ENCODE data around the gene YOD1.

Gene YOD1

DNA sequence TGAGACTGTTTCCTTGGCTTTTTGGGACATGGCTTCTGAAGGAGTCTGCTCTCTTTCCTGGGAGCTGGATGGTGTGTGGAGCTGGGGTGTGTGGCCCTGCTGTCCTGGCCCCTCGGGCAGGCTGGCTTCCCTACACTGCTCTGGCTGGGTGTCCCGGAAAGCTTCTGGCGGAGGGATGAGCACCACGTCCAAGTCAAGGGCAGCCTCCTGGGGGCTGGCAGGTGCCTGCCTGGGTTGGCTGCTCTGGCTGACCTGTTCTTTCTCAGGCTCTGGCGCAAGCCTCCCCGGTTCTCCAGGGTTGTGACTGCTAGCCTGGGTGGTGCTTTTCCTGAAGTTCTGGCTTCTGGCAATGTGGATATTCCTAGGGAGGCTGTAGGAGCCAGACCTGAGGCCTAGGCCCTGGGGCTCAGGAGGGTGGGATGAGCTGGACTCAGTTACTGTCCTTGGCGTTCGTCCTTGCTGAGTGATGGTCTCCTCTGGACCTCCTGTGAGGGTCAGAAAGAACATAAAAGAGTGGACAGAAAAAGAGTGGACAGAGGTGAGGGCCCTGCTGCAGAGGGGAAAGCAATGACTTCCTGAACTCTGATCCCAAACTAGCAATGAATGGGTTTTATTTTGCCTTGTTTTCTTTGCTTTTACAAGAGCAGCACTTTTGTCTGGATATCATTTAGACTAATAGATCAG, 27.9 kb downstream of the YOD1 start:
- no peak for ATAC-seq (ENCODE audit: insufficient read depth, low read depth)
- H3K4me1 ChIP-seq (ENCODE audit: insufficient read depth, low read length) = no peaks in the 10 kb centered on the region
- no peak overlapping the region for H3K9ac ChIP-seq (ENCODE audit: low read depth, low read length)

DNA sequence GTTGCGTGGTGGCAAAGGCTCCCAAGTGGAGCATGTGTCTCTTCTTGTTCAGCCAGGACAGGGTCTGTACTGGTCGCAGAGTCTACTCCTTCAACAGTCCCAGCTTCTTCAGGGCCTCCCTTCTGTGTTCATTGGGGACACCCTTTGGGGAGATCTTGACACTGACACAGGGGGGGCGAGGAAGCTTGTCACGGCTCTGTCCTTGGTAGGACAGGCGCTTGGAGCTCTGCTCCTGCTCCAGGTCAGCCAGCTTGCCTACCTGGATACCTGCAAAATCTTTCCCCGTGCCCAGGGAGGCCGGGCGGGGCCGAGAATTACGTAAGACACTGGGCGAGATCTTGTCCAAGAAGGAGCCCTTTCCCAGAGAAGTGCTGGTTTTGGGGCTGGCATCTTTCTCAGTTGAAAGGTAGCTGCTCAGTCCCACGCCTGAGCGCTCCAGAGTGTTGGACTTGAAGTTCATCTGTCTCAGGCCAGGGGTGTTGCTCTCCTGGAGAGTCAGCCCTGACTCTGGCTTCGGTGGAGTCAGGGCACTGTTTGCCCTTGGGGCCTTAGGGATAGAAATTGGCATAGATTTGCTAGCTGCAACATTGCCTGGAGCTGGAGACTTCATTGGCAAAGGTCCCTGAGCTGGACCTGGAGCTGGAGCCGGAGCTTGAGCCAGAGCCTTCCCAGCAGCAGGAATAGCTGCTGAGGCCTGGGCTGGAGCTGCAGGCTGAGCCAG, 29.0 kb downstream of the YOD1 start:
- Histone ChIP-seq H3K4me2 (ENCODE audit: insufficient read depth, low read length) (no peak overlapping the region), H3K4me1 (ENCODE audit: insufficient read depth, low read length) (no peaks in the 10 kb centered on the region), H2AFZ (ENCODE audit: low read depth, low read length) (no peak overlapping the region), H3K9me3 (ENCODE audit: insufficient read depth, low read length, severe bottlenecking) (no peaks in the 10 kb centered on the region), H4K20me1 (ENCODE audit: insufficient read depth, low read length) (no peaks in the 10 kb centered on the region), H3K27ac (ENCODE audit: low read length) (no peak overlapping the region), H3K79me2 (ENCODE audit: insufficient read depth, low read length) (no peaks in the 10 kb centered on the region), H3K9ac (ENCODE audit: low read depth, low read length) (no peak overlapping the region), H3K27me3 (ENCODE audit: insufficient read depth, low read length, poor library complexity) (peaks cover 9% of the 10 kb centered on the region), H3K36me3 (ENCODE audit: insufficient read depth, low read length) (no peaks in the 10 kb centered on the region), H3K4me3 (ENCODE audit: low read depth in 1 of 2, low read length in 2 of 2) (no peak overlapping the region)
- ATAC-seq (ENCODE audit: insufficient read depth, low read depth) = no peak
- TF ChIP-seq EZH2 (IDR thresholded peaks at IDR 0.05; ENCODE audit: borderline replicate concordance, low read depth, low read length, severe bottlenecking) = no peak
- TF ChIP-seq, protein P1, sequence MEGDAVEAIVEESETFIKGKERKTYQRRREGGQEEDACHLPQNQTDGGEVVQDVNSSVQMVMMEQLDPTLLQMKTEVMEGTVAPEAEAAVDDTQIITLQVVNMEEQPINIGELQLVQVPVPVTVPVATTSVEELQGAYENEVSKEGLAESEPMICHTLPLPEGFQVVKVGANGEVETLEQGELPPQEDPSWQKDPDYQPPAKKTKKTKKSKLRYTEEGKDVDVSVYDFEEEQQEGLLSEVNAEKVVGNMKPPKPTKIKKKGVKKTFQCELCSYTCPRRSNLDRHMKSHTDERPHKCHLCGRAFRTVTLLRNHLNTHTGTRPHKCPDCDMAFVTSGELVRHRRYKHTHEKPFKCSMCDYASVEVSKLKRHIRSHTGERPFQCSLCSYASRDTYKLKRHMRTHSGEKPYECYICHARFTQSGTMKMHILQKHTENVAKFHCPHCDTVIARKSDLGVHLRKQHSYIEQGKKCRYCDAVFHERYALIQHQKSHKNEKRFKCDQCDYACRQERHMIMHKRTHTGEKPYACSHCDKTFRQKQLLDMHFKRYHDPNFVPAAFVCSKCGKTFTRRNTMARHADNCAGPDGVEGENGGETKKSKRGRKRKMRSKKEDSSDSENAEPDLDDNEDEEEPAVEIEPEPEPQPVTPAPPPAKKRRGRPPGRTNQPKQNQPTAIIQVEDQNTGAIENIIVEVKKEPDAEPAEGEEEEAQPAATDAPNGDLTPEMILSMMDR (IDR thresholded peaks at IDR 0.05; ENCODE audit: borderline replicate concordance, extremely low read depth, low read length, poor library complexity, severe bottlenecking) = no peak
- no peak for DNase-seq

More for the DNA sequence above, 27.9 kb downstream of the YOD1 start:
- Histone ChIP-seq H3K9me3 (ENCODE audit: insufficient read depth, low read length, severe bottlenecking) (no peaks in the 10 kb centered on the region), H3K4me2 (ENCODE audit: insufficient read depth, low read length) (no peak overlapping the region), H3K36me3 (ENCODE audit: insufficient read depth, low read length) (no peaks in the 10 kb centered on the region), H3K4me3 (ENCODE audit: low read depth in 1 of 2, low read length in 2 of 2) (no peak overlapping the region), H3K27me3 (ENCODE audit: insufficient read depth, low read length, poor library complexity) (peaks cover 17% of the 10 kb centered on the region), H4K20me1 (ENCODE audit: insufficient read depth, low read length) (no peaks in the 10 kb centered on the region), H2AFZ (ENCODE audit: low read depth, low read length) (no peak overlapping the region), H3K79me2 (ENCODE audit: insufficient read depth, low read length) (no peaks in the 10 kb centered on the region), H3K27ac (ENCODE audit: low read length) (no peak overlapping the region)
- DNase-seq = no peak
- no peak for TF ChIP-seq EZH2 (IDR thresholded peaks at IDR 0.05; ENCODE audit: borderline replicate concordance, low read depth, low read length, severe bottlenecking)
- TF ChIP-seq, protein P1 (IDR thresholded peaks at IDR 0.05; ENCODE audit: borderline replicate concordance, extremely low read depth, low read length, poor library complexity, severe bottlenecking) = no peak

DNA sequence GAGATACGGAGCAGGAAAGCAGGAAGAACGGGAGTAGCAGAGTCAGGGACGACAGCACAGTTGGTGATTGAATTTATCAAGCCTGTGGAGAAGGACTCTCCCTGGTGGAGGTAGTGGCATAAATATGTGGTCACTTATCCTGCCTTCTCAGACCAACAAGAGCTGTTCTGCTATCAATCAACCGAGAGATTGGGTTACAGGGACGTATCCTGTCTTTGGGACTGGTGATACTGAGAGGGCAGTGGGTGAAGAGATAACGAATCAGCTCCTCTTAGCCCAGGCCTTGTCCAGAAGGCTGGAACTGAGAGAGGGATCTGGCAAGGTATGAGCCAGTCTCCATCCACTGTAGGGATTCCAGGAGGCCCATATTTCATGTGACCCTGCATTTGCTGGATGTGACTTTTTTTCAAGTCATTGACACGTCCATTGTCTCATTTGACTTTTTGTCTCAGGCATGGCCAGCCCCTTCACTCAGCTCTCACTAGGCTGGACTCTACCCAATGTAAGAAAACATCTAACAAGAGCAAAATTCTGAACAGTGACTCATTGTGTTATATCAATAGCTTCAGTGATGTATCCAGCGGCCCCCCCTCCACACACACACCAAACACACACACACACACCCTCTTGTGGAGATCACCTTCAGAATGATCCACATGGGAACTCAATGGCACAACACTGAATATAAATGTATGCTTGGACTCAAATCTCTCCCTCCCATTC, 29.7 kb downstream of the YOD1 start:
- Histone ChIP-seq H2AFZ (ENCODE audit: low read depth, low read length) (no peak overlapping the region), H3K9me3 (ENCODE audit: insufficient read depth, low read length, severe bottlenecking) (no peaks in the 10 kb centered on the region), H3K4me2 (ENCODE audit: insufficient read depth, low read length) (no peak overlapping the region), H4K20me1 (ENCODE audit: insufficient read depth, low read length) (no peaks in the 10 kb centered on the region), H3K27me3 (ENCODE audit: insufficient read depth, low read length, poor library complexity) (peaks cover 9% of the 10 kb centered on the region), H3K79me2 (ENCODE audit: insufficient read depth, low read length) (no peaks in the 10 kb centered on the region), H3K27ac (ENCODE audit: low read length) (no peak overlapping the region), H3K9ac (ENCODE audit: low read depth, low read length) (no peak overlapping the region), H3K4me3 (ENCODE audit: low read depth in 1 of 2, low read length in 2 of 2) (no peak overlapping the region), H3K36me3 (ENCODE audit: insufficient read depth, low read length) (no peaks in the 10 kb centered on the region), H3K4me1 (ENCODE audit: insufficient read depth, low read length) (no peaks in the 10 kb centered on the region)
- TF ChIP-seq, protein P1 (IDR thresholded peaks at IDR 0.05; ENCODE audit: borderline replicate concordance, extremely low read depth, low read length, poor library complexity, severe bottlenecking) = no peak
- TF ChIP-seq EZH2 (IDR thresholded peaks at IDR 0.05; ENCODE audit: borderline replicate concordance, low read depth, low read length, severe bottlenecking) = no peak
- no peak for ATAC-seq (ENCODE audit: insufficient read depth, low read depth)
- no peak for DNase-seq
